Left ventricle myocardium superior (tissue), 1 donor: ENCODE measurements around the gene ARL6IP5. TPM values are rescaled to one million over a fixed set of nuclear protein-coding genes. Genes with fewer than 3 reads are reported as not detected.
A peak's percentile ranks its signal among the peaks of the same experiment; 100 is the strongest.

ENCODE experiments used
- ATAC-seq: fragments of 200-7000 bp; cut with Tn5 transposase; one replicate; pipeline ENCODE4 v1.9.1; 2020; ENCODE audit warnings: mild to moderate bottlenecking, moderate library complexity
- DNase-seq: peaks from one replicate; pipeline ENCODE4 v3.0.0-alpha.2; 2020
- intact Hi-C: fragments of 100-400 bp; cut with micrococcal nuclease; formaldehyde crosslinking; loops from one replicate; pipeline ENCODE4 v1.11.0; 2022
- total RNA-seq: library from RNA; stranded (reverse); fragmentation: NEBNext Ultra II Directional; extraction: Animal tissue kit (Norgen Biotek cat#: 25700); gene quantifications from one replicate; pipeline ENCODE4 v1.2.1, GENCODE V29; 2021
- donor health status: DM: no; HTN: yes; CAD: no; lungs with severe emphysema.

Gene ARL6IP5
- total RNA-seq, 1 donor from 2014 or later, result 214 TPM

DNA sequence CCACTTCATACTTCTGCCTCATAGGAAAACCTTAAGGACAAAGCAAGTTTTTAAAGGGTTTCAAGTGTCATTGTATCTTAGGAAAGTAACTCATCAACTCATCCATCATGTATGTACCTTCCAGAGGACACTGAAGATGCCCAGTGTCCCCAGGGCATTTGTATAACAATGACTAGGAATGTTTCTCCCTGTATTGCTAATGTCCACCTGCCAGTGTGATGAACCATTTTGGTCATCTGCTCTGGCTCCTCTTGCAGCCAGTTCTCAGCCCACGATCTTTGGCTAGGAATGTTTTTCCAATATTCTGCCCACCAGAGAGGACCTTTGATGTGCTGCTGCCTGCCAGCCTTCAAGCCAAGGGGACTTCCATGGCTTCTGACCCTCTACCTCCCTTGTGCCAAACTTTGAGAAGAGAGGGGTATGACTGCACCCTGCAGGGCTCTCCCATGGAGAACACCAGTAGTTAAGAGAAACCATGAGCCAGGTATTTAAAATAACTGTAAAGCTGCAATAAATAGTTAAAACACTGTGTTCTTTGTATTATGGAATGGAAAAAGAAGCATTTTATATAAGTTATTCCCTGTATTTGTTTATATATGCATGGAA lies 26.3 kb downstream of the ARL6IP5 start:
- ATAC-seq (no peak), DNase-seq (no peak)
- intact Hi-C loops, result no loop called here

DNA sequence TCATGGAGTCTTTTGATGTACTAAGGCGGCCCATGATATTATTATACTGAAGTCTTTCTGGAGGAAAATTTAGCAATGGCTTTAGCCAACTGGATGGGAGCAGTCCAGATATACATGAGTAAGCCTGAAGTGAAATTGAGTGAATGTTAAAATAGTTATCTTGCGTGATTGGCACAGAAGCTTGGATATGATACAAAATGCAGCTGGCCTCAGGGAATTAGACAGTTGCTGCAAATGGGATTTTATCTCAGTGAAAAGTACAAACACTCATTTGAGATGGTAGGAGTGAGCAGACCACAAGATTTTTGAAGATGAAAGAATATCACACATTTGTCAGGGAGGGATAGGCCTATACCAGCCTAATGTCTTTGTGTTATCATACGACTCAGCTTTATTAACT lies 28.8 kb downstream of the ARL6IP5 start:
- peak; percentile 30 for ATAC-seq
- intact Hi-C loops, result no loop called here

DNA sequence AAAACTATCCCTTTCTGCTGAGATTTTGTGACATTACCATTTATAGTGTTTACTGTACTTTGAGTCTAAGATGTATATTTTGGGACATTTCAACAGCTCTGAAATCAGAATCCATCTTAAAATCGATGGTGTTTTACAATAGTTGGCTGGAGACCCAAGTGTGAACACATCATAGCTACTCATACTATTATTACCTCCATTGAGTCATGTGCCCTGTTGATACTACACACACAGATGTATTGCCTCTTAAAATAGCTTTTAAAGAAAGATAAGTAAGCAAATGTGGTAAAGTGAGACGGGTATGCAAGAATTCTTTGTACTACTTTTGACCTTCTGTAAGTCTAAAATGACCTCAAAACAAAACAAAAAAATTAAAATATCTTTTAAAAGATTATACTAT lies 31.0 kb downstream of the ARL6IP5 start:
- intact Hi-C loops, result no loop called here
- DNase-seq (no peak), ATAC-seq (peak; percentile 86)

More for the DNA sequence above, 28.8 kb downstream of the ARL6IP5 start:
- DNase-seq, result no peak

DNA sequence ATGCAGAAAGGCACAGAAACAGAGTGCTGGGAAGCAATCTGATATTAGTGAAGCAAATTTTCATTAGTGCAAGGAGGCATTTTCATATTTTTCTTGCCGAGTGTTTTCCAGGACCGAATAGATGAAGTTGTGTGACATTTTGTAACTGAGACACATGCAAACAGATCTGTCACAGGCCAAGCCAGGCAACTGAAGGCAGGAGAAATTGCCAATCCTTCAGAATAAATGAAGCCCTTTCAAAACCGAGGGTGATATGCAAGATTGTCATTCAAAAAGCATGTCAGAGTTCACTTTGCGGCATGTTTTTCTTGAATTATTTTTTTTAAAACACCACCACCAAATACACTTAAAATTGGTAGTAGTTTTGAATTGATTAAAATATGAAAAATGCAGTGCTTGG lies 31.4 kb downstream of the ARL6IP5 start:
- intact Hi-C loops, result no loop called here
- ATAC-seq, result peak; percentile 9
- DNase-seq, result no peak

DNA sequence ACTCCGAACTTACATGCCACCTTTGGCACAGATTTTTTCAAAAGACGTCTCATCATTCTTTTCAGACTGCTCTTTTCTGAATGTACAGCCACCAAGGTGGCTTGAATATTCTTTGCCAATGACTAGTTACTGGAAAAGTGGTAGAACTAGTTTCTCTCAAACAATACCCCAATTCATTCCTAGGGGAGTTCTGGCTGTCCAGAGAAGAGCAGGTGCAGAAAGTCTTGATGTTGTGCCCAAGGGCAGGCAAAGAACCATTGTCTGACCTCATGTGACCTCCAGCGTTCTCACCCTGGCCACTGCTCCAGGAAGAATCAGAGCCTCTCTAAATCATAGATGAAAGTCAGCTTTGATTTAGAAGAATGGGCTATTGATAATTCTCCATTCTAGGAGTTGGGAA lies 32.2 kb downstream of the ARL6IP5 start:
- DNase-seq (no peak), ATAC-seq (peak; percentile 55)
- intact Hi-C loops, result no loop called here

DNA sequence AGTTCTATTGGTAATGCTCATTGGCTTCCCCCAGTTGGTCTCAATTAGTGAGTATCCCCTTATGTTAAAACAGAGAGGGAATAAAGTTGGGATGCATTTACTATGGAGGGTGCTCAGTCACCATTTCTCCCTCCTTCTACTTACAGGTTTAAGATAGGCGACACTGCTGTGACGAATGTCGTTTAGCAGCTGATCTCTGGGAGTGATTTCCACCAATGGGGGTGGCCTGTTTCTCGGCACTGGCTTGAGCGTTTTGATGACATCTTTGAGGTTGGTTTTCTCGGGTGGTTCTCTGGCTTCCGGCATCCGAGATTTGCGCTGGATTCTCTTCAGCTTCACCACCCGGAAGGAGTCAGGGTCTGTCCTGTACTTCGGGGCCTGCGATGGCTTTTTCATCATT lies 33.8 kb downstream of the ARL6IP5 start:
- intact Hi-C loops, result no loop called here
- no peak for DNase-seq
- no peak for ATAC-seq

DNA sequence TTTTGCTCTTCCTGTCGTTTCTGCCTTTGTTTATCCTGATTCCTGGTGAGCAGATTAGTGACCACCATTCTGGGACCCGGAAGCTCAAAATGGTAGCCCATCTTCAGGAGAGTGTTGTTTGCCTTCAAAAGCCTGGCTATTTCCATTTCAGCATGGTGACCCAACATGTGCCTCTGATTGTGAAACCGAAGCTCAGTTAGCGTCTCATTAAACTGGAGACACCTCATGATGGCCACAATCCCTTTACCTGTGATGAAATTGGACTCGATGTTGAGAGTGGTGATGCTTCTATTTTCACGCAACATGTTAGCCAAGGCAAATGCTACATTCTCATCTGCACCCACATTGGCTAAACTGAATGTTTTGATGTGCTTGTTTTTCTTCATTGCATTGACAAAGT lies 34.4 kb downstream of the ARL6IP5 start:
- DNase-seq (no peak), ATAC-seq (no peak)
- intact Hi-C loops, result no loop called here

DNA sequence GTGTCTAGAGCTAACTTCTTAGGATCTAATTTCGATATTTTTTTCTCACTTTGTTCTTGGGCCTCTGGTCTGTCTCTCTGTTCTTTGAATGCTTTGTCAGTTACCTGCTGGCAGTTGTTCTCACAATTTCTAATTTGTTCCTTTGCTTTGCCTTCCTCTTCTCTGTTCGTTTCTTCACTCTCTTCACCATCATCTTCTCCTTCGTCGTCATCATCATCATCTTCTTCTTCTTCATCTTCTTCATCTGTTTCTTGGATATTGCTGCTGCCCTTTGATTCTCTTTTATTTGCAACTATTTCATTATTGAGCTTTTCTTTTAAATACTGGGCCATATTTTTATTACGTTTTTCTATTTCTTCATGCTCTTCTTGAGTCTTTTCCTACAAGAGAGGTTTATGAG lies 34.9 kb downstream of the ARL6IP5 start:
- DNase-seq, result no peak
- intact Hi-C loops, result no loop called here
- no peak for ATAC-seq

DNA sequence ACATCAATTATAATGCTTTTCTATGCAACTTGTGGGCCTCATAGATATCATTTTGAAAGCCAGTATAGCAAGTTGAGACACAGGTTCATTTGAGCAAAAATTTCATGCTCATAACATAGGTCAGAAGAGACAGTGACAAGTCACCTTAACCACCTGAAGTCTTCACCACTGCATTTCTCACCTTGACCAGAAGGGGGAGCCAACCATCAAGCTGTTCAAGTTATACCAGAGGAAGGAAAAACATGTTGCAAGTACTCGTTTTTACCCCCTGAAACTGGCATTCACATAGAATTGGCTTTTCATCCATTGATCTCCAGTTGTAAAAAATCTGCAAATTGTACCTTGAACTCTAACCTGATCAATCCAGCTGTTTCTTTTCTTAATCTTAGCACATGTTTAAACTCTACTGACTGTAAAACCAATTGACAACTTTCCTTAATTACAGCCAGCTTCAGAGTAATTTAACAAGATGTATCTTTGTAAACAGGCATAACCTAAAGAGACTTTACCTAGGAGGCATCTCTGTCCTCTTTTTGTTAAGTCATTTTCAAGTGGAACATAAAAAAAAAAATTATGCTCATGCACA lies 36.2 kb downstream of the ARL6IP5 start:
- DNase-seq (no peak), ATAC-seq (peak; percentile 50)
- intact Hi-C loops, result no loop called here

DNA sequence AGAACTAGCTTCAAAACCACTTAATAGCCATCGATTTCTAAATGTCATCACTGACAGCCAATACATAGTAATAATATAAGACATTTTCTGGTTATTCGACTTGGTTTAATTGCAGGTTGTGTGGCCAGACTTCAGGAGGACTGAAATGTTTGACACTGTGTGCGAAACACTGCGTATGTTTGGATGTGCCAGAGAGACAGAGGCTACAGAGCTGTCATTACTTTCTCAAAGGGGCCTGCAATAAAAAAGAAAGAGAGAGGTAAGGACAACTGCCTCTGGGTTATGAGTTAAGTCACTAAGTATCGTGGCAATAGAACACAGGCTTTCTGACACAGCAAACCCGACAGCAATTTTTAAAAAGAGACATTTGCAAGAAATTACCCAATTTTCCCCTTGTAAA lies 36.8 kb downstream of the ARL6IP5 start:
- DNase-seq (no peak), ATAC-seq (peak; percentile 66)
- intact Hi-C loops, result no loop called here

DNA sequence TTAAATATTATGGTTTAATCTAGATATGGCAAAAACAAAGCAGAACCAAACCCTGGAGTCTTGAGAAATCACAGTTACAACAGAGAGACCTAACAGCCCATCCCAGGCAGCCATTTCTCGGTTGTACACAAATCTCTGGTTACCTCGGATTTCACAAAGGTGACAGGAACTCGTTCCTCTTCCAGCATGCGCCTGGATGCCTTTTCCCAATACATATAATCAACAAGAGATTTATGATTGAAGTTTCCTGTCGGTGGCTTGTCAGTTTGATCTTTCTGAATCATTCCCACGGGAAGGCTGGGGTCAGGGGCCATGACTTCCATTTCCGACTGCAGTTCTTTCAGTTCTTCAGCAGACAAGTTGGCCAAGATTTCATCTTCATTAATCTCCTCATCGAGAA lies 37.2 kb downstream of the ARL6IP5 start:
- ATAC-seq (peak; percentile 40), DNase-seq (no peak)
- intact Hi-C loops, result no loop called here

DNA sequence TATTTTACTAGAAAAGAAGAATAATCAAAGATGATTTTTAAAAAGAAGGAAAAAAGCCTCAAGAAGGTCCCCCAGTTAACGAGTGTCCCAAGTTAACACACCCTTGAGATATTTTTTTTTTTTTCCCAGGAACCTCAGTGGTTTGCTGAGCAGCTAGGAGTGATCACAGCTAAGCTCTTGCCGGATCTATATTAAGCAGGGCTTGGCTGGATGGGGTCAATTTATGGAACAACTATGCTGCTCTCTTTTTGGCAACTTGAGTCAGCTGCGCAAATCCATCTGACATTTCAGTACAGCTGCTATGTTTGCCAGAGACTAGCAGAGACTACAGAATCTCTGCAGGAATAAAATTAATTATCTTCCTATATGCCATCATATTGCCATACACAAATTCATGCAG lies 37.7 kb downstream of the ARL6IP5 start, which contains the start of gene LMOD3:
Gene LMOD3, minus strand, starts transcription at position 193 of the 400 bp plus-strand sequence. CDS start 209 bp downstream, outside the sequence.
- peak; percentile 90 for ATAC-seq
- no peak for DNase-seq
- intact Hi-C loops, result no loop called here

DNA sequence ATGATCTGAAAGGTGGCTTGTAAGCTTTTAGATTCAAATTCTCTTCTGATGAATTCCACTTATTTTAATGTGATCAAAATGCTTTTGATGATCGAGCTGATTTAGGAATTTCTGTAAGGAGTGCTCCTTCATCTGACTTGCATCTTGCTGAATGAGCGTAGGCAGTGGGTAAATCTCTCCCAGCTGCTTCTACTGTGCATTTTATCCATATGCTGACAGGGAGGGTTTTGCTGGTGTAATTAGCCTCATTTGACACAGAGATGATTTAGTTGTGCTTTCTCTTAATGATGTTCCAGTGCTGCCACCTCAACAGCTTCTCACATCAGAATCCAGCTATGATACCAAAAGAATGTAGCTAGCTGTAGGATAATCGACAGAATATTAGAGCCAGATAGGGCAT lies 41.5 kb downstream of the ARL6IP5 start:
- DNase-seq (no peak), ATAC-seq (no peak)
- intact Hi-C loops, result no loop called here

DNA sequence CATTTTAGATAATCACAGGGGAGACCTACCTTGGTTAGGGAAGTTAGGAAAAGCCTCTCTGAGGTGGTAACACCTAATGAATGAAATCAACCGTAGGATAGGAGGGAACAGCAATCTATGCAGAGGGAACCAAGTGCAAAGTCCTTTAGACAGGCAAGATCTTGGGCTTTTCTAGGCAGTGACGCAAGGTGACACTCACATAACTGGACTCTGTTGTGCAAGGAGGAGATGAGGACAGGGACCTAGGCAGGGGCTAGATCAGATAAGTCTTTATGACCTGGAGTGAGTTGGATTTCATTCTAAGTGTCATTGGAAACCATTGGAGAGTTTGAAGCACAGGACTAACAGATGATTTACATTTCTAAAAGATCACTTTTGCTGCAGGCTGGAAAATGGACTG lies 42.3 kb downstream of the ARL6IP5 start:
- intact Hi-C loops, result no loop called here
- ATAC-seq, result no peak
- no peak for DNase-seq

DNA sequence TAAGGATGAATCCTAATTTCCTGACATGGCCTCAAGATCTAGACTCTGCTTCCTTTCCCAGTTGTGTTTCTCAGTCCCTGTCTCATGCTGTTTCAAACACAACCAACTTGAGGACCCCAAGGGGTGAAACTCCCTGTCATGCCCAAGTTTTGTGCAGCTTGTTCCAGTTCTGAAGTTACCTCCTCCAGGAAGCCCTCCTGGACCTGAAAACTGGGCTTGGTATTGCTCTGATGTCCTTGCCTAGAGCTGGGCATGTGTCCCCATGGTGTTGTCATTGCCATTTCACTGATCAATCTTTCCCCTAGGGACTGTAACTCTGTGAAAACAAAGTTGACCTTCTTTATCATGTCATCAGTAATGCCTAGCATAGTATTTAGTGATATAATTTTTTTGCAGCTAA lies 43.8 kb downstream of the ARL6IP5 start:
- DNase-seq, result no peak
- no peak for ATAC-seq

DNA sequence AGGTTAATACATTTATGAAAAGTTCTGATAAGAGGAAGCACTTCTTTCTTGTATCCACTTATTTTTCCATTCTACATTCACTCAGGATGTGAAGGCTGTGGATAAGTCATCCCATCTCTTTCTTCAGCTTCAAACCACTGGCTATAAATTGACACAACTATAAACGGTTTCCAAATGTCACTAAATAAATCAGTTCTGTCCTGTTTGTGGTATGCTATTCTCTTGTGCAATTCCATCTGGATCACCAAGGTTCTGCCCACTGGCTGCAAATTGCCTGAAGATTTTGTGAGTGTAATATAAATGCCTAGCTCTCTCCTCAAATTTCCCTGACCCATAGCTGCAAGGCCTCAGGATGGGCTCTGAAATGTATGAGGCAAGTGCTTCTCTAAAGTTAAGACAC lies 44.8 kb downstream of the ARL6IP5 start:
- DNase-seq (no peak), ATAC-seq (no peak)
- intact Hi-C loops, result no loop called here

More for the DNA sequence above, 43.8 kb downstream of the ARL6IP5 start:
- intact Hi-C loops, result no loop called here

DNA sequence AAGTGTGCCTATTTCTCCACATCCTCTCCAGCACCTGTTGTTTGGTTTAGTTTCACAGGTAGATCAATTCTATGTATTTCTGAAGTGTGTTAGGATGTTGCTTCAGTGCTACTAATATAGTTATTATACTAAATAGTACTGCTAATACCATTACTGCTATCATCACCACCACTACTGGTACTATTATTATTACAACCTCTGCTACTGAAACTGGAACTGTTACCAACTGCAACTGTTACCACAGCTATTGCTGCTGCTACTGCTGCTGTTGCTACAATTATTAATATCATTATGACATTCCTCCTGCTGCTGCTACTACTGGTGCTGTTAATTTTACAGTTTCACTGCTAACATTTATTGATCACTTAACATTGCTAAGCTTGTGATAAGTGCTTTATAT lies 46.0 kb downstream of the ARL6IP5 start:
- intact Hi-C loops, result no loop called here
- ATAC-seq, result no peak
- no peak for DNase-seq

DNA sequence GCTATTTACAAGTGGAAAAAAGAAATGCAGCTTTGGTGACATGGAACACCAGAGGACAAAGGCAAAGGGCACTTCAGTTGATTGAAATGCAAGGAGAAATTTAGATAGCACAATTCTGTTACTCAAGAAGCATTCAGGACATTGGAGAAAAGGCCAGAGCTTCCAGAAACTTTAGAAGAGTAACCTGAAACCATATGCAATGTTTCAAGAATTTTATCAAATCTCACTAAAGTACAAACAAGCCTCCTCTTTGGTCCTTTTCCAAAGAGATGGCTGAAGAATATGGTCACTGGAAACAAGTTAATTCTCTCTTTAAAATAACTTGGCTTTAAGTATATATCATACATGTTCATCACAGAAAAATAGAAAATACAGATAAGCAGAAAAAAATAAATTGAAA lies 52.3 kb downstream of the ARL6IP5 start:
- no peak for ATAC-seq
- no peak for DNase-seq

DNA sequence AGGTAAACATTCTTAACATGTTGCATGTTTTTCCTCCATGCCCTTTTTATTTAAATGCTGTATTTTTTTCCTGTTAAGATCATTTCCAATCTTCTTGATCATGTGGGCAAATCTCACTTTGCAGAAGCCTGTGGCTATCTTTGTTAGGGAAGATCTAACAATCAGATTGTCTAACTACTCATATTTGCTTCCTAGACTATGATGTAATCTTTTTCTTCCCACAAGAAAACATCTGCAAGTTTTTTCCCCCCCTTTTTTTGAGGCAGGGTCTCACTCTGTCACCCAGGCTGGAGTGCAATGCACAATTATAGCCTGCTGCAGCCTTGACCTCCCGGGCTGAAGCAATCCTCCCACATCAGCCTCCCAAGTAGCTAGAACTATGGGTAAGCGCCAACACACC lies 52.7 kb downstream of the ARL6IP5 start:
- ATAC-seq, result no peak
- no peak for DNase-seq
- intact Hi-C loops, result no loop called here

More for the DNA sequence above, 52.3 kb downstream of the ARL6IP5 start:
- intact Hi-C loops, result no loop called here

DNA sequence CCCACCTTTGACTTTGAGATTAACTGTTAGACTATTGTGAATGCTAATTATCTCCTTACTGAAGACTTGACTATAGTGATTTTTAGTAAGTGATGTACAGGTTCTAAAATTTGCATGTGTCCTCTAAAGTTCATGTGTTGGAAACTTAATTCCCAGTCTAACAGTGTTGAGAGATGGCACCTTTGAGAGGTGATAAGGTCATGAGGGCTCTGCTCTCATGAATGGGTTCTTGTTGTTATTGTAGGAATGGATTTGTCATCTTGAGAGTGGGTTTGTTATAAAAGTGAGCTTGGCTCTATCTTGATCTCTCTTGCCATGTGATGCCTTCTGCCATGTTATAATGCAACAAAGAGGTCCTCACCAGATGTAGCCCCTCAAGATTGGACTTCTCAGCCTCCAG lies 56.6 kb downstream of the ARL6IP5 start:
- no peak for ATAC-seq
- intact Hi-C loops, result no loop called here

DNA sequence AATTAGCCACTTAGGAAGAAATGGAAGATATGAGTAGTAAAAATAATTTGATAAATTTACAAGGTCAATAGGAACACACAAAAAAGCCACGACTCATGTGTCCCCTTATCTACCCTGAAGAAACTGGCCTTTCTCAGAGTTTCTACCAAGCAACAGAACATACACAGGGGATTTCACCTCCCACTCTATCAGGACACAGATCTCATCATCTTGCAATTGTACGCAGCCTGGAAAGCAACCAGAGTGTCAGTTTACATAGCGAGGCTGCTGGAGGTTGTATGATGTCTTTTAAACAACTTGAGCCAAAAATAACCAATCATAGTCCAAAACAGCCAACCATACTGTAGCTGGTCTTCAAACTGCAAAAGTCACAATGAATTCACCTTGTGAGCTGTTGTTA lies 57.4 kb downstream of the ARL6IP5 start:
- intact Hi-C loops, result no loop called here
- DNase-seq (no peak), ATAC-seq (no peak)

More for the DNA sequence above, 56.6 kb downstream of the ARL6IP5 start:
- DNase-seq, result no peak
